ENCODE measurements around the gene EFL1.
A peak's percentile ranks its signal among the peaks of the same experiment; 100 is the strongest.

The EFL1 gene

GRCh38 chr15:82140886-82141285 lies 121.6 kb downstream of the EFL1 start:
- Histone ChIP-seq H3K4me3 (ENCODE audit: low read depth, low read length) (no peak overlapping the region), H3K14ac (ENCODE audit: low read length) (no peak overlapping the region), H3K18ac (ENCODE audit: low read length) (no peak overlapping the region), H3K27ac (ENCODE audit: low read depth, low read length) (no peak overlapping the region), H3K9ac (ENCODE audit: low read length) (no peak overlapping the region), H3K79me1 (ENCODE audit: low read length) (peaks cover 2% of the 10 kb centered on the region), H4K12ac (ENCODE audit: low read depth, low read length) (no peak overlapping the region), H2AK5ac (ENCODE audit: low read length) (no peak overlapping the region), H4K8ac (ENCODE audit: low read depth, low read length) (no peak overlapping the region), H3K4me2 (ENCODE audit: low read length) (no peak overlapping the region), H3K4ac (ENCODE audit: low read depth, low read length) (no peak overlapping the region), H3K36me3 (ENCODE audit: control insufficient read depth in 1 of 2, insufficient read depth in 2 of 2, low read length in 2 of 2) (no peaks in the 10 kb centered on the region), H2BK5ac (ENCODE audit: low read depth, low read length, poor library complexity) (no peak overlapping the region), H2BK12ac (ENCODE audit: low read length) (no peak overlapping the region), H3K23ac (ENCODE audit: low read length) (no peak overlapping the region), H4K91ac (ENCODE audit: low read depth, low read length) (no peak overlapping the region), H3K9me3 (ENCODE audit: insufficient read depth, low read depth, low read length) (no peaks in the 10 kb centered on the region), H3K79me2 (ENCODE audit: control insufficient read depth, insufficient read depth, low read length, poor library complexity) (no peaks in the 10 kb centered on the region), H3K4me1 (ENCODE audit: control insufficient read depth in 1 of 2, insufficient read depth in 2 of 2, low read length in 2 of 2) (peaks cover 0 to 8% of the 10 kb centered on the region in 2 experiments), H2BK120ac (ENCODE audit: insufficient read depth, low read length, poor library complexity) (no peak overlapping the region), H3K27me3 (ENCODE audit: insufficient read depth, low read length) (no peaks in the 10 kb centered on the region), H2AFZ (ENCODE audit: insufficient read depth, low read length, poor library complexity) (no peak overlapping the region)
- peak in 1 of 2 donors; percentile 58 for DNase-seq
- WGBS (ENCODE audit: extremely low coverage, insufficient coverage, insufficient read length) = no CpG with 5 or more reads among the region's 2 CpGs

GRCh38 chr15:82139823-82140268 lies 122.7 kb downstream of the EFL1 start:
- Histone ChIP-seq H3K23ac (ENCODE audit: low read length) (no peak overlapping the region), H2BK5ac (ENCODE audit: low read depth, low read length, poor library complexity) (no peak overlapping the region)

DNA sequence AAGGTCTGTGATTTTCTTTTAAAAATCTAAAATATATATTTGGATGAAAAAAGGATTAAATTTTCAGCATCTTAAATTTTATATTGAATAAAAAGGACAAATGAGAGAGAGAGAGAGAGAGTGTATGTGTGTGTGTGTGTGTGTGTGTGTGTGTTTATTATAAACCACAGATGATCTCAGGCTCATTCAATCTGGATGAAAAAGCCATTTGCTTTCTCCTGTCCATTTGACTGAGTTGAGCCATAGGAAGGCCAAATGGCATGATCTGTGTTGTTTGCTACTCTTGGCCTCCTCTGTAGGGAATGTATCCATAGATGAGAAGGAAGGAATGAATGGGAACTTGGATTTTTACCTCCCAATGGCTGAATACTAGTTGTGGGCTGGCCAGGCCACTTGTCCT lies 124.2 kb downstream of the EFL1 start:
- H2BK120ac ChIP-seq (ENCODE audit: insufficient read depth, low read length, poor library complexity) = no peak overlapping the region
- DNase-seq = no peak
- H3K23ac ChIP-seq (ENCODE audit: low read length) = no peak overlapping the region
- H2AFZ ChIP-seq (ENCODE audit: insufficient read depth, low read length, poor library complexity) = no peak overlapping the region
- H3K4me3 ChIP-seq (ENCODE audit: low read depth, low read length) = no peak overlapping the region
- peaks cover 0 to 8% of the 10 kb centered on the region in 2 experiments for H3K4me1 ChIP-seq (ENCODE audit: control insufficient read depth in 1 of 2, insufficient read depth in 2 of 2, low read length in 2 of 2)
- no peak overlapping the region for H3K14ac ChIP-seq (ENCODE audit: low read length)
- H4K12ac ChIP-seq (ENCODE audit: low read depth, low read length) = no peak overlapping the region
- peak overlapping the region; percentile 50 for H2BK12ac ChIP-seq (ENCODE audit: low read length)
- no peak overlapping the region for H3K4me2 ChIP-seq (ENCODE audit: low read length)
- H3K9me3 ChIP-seq (ENCODE audit: insufficient read depth, low read depth, low read length) = no peaks in the 10 kb centered on the region
- H3K36me3 ChIP-seq (ENCODE audit: control insufficient read depth in 1 of 2, insufficient read depth in 2 of 2, low read length in 2 of 2) = no peaks in the 10 kb centered on the region
- peak overlapping the region; percentile 79 for H2AK5ac ChIP-seq (ENCODE audit: low read length)
- H3K27ac ChIP-seq (ENCODE audit: low read depth, low read length) = no peak overlapping the region
- H4K8ac ChIP-seq (ENCODE audit: low read depth, low read length) = no peak overlapping the region
- no peak overlapping the region for H3K18ac ChIP-seq (ENCODE audit: low read length)
- no peak overlapping the region for H3K4ac ChIP-seq (ENCODE audit: low read depth, low read length)
- no peaks in the 10 kb centered on the region for H3K27me3 ChIP-seq (ENCODE audit: insufficient read depth, low read length)
- H3K9ac ChIP-seq (ENCODE audit: low read length) = no peak overlapping the region
- peaks cover 2% of the 10 kb centered on the region for H3K79me1 ChIP-seq (ENCODE audit: low read length)
- H4K91ac ChIP-seq (ENCODE audit: low read depth, low read length) = peak overlapping the region; percentile 4
- no peaks in the 10 kb centered on the region for H3K79me2 ChIP-seq (ENCODE audit: control insufficient read depth, insufficient read depth, low read length, poor library complexity)
- no peak overlapping the region for H2BK5ac ChIP-seq (ENCODE audit: low read depth, low read length, poor library complexity)

More at GRCh38 chr15:82139823-82140268, 122.7 kb downstream of the EFL1 start:
- H3K4ac ChIP-seq (ENCODE audit: low read depth, low read length) = no peak overlapping the region
- H2AK5ac ChIP-seq (ENCODE audit: low read length) = no peak overlapping the region
- peak; percentile 4 to 78 for DNase-seq
- H3K9ac ChIP-seq (ENCODE audit: low read length) = no peak overlapping the region
- H3K36me3 ChIP-seq (ENCODE audit: control insufficient read depth in 1 of 2, insufficient read depth in 2 of 2, low read length in 2 of 2) = no peaks in the 10 kb centered on the region
- H3K4me3 ChIP-seq (ENCODE audit: low read depth, low read length) = no peak overlapping the region
- H4K8ac ChIP-seq (ENCODE audit: low read depth, low read length) = no peak overlapping the region
- peaks cover 2% of the 10 kb centered on the region for H3K79me1 ChIP-seq (ENCODE audit: low read length)
- no peaks in the 10 kb centered on the region for H3K27me3 ChIP-seq (ENCODE audit: insufficient read depth, low read length)
- H2BK120ac ChIP-seq (ENCODE audit: insufficient read depth, low read length, poor library complexity) = no peak overlapping the region
- no peak overlapping the region for H4K91ac ChIP-seq (ENCODE audit: low read depth, low read length)
- no peaks in the 10 kb centered on the region for H3K9me3 ChIP-seq (ENCODE audit: insufficient read depth, low read depth, low read length)
- WGBS (ENCODE audit: extremely low coverage, insufficient coverage, insufficient read length) = no CpG with 5 or more reads among the region's 5 CpGs
- no peak overlapping the region for H3K27ac ChIP-seq (ENCODE audit: low read depth, low read length)
- no peak overlapping the region for H3K4me2 ChIP-seq (ENCODE audit: low read length)
- no peak overlapping the region for H3K18ac ChIP-seq (ENCODE audit: low read length)
- H2AFZ ChIP-seq (ENCODE audit: insufficient read depth, low read length, poor library complexity) = no peak overlapping the region
- H3K14ac ChIP-seq (ENCODE audit: low read length) = no peak overlapping the region
- H3K79me2 ChIP-seq (ENCODE audit: control insufficient read depth, insufficient read depth, low read length, poor library complexity) = no peaks in the 10 kb centered on the region
- no peak overlapping the region for H4K12ac ChIP-seq (ENCODE audit: low read depth, low read length)
- no peak overlapping the region for H2BK12ac ChIP-seq (ENCODE audit: low read length)
- H3K4me1 ChIP-seq (ENCODE audit: control insufficient read depth in 1 of 2, insufficient read depth in 2 of 2, low read length in 2 of 2) = peaks cover 0 to 8% of the 10 kb centered on the region in 2 experiments

- no peak overlapping the region for H4K8ac ChIP-seq (ENCODE audit: low read depth, low read length)
- no CpG with 5 or more reads among the region's 3 CpGs for WGBS (ENCODE audit: extremely low coverage, insufficient coverage, insufficient read length)
- H3K27me3 ChIP-seq (ENCODE audit: insufficient read depth, low read length) = no peaks in the 10 kb centered on the region
- no peaks in the 10 kb centered on the region for H3K9me3 ChIP-seq (ENCODE audit: insufficient read depth, low read depth, low read length)
- peak in 1 of 2 donors; percentile 13 for DNase-seq
- H3K23ac ChIP-seq (ENCODE audit: low read length) = no peak overlapping the region
- no peak overlapping the region for H3K4me2 ChIP-seq (ENCODE audit: low read length)
- H4K12ac ChIP-seq (ENCODE audit: low read depth, low read length) = no peak overlapping the region
- H3K14ac ChIP-seq (ENCODE audit: low read length) = no peak overlapping the region
- H2AK5ac ChIP-seq (ENCODE audit: low read length) = no peak overlapping the region
- H3K18ac ChIP-seq (ENCODE audit: low read length) = no peak overlapping the region
- peaks cover 2% of the 10 kb centered on the region for H3K79me1 ChIP-seq (ENCODE audit: low read length)
- no peak overlapping the region for H4K91ac ChIP-seq (ENCODE audit: low read depth, low read length)
- H2BK120ac ChIP-seq (ENCODE audit: insufficient read depth, low read length, poor library complexity) = no peak overlapping the region
- H2BK5ac ChIP-seq (ENCODE audit: low read depth, low read length, poor library complexity) = no peak overlapping the region
- no peaks in the 10 kb centered on the region for H3K79me2 ChIP-seq (ENCODE audit: control insufficient read depth, insufficient read depth, low read length, poor library complexity)
- H3K4ac ChIP-seq (ENCODE audit: low read depth, low read length) = no peak overlapping the region
- H2BK12ac ChIP-seq (ENCODE audit: low read length) = no peak overlapping the region
- no peak overlapping the region for H3K27ac ChIP-seq (ENCODE audit: low read depth, low read length)
- no peak overlapping the region for H3K4me3 ChIP-seq (ENCODE audit: low read depth, low read length)
- H3K9ac ChIP-seq (ENCODE audit: low read length) = no peak overlapping the region
- H3K36me3 ChIP-seq (ENCODE audit: control insufficient read depth in 1 of 2, insufficient read depth in 2 of 2, low read length in 2 of 2) = no peaks in the 10 kb centered on the region
- H3K4me1 ChIP-seq (ENCODE audit: control insufficient read depth in 1 of 2, insufficient read depth in 2 of 2, low read length in 2 of 2) = peaks cover 0 to 8% of the 10 kb centered on the region in 2 experiments
- no peak overlapping the region for H2AFZ ChIP-seq (ENCODE audit: insufficient read depth, low read length, poor library complexity)
These were observed 125.3 kb downstream of the EFL1 start for GRCh38 chr15:82137261-82137660.

All from trophoblast cell (in vitro differentiated cells and primary cell).